Parathyroid adenoma (tissue), 2 donors: ENCODE measurements around the gene CAD.

Source experiments
- H2AFZ ChIP-seq: fragments of 300-600 bp; sonication (generic); one replicate; pipeline ENCODE4 v1.7.0; 2017; ENCODE audit warnings: antibody characterized with exemption, mild to moderate bottlenecking
- H3K27ac ChIP-seq: fragments of 300-600 bp; sonication (generic); one replicate; pipeline ENCODE4 v1.7.0; 2017
- H3K27me3 ChIP-seq: fragments of 300-600 bp; sonication (generic); one replicate; pipeline ENCODE4 v1.7.0; 2017; ENCODE audit warnings: low read length; ENCODE audit not compliant: control insufficient read depth, insufficient read depth
- H3K36me3 ChIP-seq: fragments of 300-600 bp; sonication (generic); one replicate; pipeline ENCODE4 v1.7.0; 2017; ENCODE audit warnings: low read length; ENCODE audit not compliant: control insufficient read depth, insufficient read depth
- H3K4me1 ChIP-seq: fragments of 300-600 bp; sonication (generic); one replicate; pipeline ENCODE4 v1.7.0; 2017; ENCODE audit warnings: control low read depth
- H3K4me2 ChIP-seq: fragments of 300-600 bp; sonication (generic); one replicate; pipeline ENCODE4 v1.7.0; 2017; ENCODE audit warnings: low read length
- H3K4me3 ChIP-seq: fragments of 300-600 bp; sonication (generic); one replicate; pipeline ENCODE4 v1.7.0; 2017; ENCODE audit warnings: low read depth, low read length
- H3K79me2 ChIP-seq: fragments of 300-600 bp; sonication (generic); one replicate; pipeline ENCODE4 v1.7.0; 2017; ENCODE audit warnings: control low read depth
- H3K9ac ChIP-seq: fragments of 300-600 bp; sonication (generic); one replicate; pipeline ENCODE4 v1.7.0; 2017; ENCODE audit warnings: mild to moderate bottlenecking
- H3K9me3 ChIP-seq: fragments of 300-600 bp; sonication (generic); one replicate; pipeline ENCODE4 v1.7.0; 2017; ENCODE audit warnings: low read length; ENCODE audit not compliant: control insufficient read depth
- TF ChIP-seq, protein P1 (sequence below): fragments of 300-600 bp; sonication (generic); IDR thresholded peaks from one replicate; pipeline ENCODE4 v1.7.0; 2017; ENCODE audit warnings: antibody characterized with exemption, mild to moderate bottlenecking
- donor health status: primary hyperparathyroidism.

CAD gene

DNA sequence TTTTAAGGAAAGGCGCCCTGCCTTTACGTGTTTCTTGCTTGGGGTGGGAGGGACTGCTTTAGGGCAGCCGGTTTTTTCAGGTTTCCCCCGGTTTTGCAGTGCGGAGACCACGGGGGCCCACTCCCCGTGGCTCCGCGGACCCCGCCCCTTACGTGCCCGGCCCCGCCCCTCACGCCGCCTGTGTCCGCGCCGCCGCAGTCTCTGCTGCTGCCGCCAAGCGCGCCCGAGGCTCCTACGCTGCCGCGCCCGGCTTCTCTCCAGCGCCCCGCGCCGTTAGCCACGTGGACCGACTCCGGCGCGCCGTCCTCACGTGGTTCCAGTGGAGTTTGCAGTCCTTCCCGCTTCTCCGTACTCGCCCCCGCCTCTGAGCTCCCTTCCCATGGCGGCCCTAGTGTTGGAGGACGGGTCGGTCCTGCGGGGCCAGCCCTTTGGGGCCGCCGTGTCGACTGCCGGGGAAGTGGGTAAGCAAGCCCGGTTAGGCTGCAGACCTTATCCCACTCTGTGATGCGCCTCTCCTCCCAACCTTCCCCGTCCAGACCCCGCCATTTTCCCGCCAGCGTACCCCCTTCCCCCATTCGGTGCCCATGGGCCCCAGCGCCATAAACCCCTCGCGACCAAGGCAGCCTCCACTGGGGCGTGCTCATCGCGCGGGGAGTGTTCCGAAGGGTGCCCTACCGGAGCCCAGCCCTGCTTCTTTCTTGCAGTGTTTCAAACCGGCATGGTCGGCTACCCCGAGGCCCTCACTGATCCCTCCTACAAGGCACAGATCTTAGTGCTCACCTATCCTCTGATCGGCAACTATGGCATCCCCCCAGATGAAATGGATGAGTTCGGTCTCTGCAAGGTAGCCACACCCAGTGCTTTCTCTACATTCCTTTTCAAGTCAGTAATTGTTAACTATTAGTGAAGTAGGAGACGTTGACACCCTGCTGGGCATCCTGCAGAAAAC is at the start of gene CAD:
TSS of gene CAD (plus strand) at position 197 of the 949 bp plus-strand sequence. CDS start at position 380, 183 bp downstream.
- Histone ChIP-seq H3K4me3 (no peak within 1 kb of the TSS), H3K79me2 (peaks cover 2% of the 10 kb centered on the region), H3K36me3 (no peaks in the 10 kb centered on the region), H3K9ac (no peak within 1 kb of the TSS), H3K4me2 (peak within 1 kb of the TSS; percentile 14), H2AFZ (peak within 1 kb of the TSS; percentile 65), H3K27me3 (no peaks in the 10 kb centered on the region), H3K27ac (no peak within 1 kb of the TSS), H3K4me1 (peaks cover 5% of the 10 kb centered on the region), H3K9me3 (no peaks in the 10 kb centered on the region)
- TF ChIP-seq, protein P1, sequence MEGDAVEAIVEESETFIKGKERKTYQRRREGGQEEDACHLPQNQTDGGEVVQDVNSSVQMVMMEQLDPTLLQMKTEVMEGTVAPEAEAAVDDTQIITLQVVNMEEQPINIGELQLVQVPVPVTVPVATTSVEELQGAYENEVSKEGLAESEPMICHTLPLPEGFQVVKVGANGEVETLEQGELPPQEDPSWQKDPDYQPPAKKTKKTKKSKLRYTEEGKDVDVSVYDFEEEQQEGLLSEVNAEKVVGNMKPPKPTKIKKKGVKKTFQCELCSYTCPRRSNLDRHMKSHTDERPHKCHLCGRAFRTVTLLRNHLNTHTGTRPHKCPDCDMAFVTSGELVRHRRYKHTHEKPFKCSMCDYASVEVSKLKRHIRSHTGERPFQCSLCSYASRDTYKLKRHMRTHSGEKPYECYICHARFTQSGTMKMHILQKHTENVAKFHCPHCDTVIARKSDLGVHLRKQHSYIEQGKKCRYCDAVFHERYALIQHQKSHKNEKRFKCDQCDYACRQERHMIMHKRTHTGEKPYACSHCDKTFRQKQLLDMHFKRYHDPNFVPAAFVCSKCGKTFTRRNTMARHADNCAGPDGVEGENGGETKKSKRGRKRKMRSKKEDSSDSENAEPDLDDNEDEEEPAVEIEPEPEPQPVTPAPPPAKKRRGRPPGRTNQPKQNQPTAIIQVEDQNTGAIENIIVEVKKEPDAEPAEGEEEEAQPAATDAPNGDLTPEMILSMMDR, result no peak

DNA sequence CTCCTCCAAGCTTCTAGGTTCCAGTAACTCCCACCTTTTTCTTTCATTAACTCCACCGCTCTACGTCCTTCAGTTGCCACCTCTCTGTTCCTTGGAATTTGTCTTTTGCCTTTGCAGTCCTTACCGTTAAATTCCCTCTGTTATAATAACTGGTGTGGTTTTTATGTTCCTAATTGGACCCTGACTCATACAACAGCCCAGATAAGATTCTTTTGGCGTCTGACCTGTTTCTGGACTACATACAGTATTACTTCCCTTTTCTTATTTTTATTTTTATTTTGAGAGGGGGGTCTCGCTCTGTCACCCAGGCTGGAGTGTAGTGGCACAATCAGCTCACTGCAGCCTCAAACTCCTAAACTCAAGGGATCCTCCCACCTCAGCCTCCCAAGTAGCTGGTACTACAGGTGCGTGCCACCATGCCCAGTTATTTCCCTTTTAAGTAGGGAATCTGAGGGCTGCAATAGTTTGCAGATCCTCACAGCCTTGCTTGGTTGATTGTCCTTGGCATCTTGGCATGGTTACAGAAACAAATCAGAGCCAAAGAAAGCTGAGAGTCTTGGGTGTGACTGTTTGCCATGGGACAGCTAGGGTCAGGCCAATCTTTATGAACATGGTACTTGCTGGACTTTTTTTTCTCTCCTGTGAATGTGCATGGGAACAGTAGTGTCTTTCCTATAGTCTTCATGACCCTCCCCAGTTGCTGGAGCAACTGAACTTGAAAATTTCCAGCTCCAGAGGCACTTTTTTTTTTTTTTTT is 46.4 kb upstream of the CAD start:
- no peak overlapping the region for H3K27ac ChIP-seq
- no peaks in the 10 kb centered on the region for H3K36me3 ChIP-seq
- H2AFZ ChIP-seq, result no peak overlapping the region
- H3K4me1 ChIP-seq, result no peaks in the 10 kb centered on the region
- TF ChIP-seq, protein P1, result no peak
- no peaks in the 10 kb centered on the region for H3K79me2 ChIP-seq
- H3K9me3 ChIP-seq, result no peaks in the 10 kb centered on the region
- H3K9ac ChIP-seq, result no peak overlapping the region
- no peaks in the 10 kb centered on the region for H3K27me3 ChIP-seq
- H3K4me3 ChIP-seq, result no peak overlapping the region
- no peak overlapping the region for H3K4me2 ChIP-seq

DNA sequence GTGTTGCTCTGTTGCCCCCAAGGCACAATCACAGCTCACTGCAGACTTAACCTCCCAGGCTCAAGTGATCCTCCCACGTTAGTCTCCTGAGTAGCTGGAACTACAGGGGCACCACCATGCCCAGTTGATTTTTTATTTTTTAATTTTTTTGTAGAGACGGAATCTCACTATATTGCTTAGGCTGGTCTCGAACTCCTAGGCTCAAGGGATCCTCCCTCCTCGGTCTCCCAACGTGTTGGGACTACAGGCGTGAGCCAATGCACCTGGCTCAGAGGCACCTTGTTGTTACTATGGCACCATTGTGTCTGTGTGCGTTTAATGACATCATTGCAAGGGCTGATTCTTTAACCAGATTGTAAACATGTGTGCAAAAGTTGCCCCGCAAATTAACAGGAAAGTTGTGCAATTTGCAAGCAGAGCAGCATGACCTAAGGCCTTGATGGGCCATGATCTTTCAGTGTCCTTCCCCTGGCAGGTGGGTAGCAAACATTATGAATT is 45.8 kb upstream of the CAD start:
- no peaks in the 10 kb centered on the region for H3K36me3 ChIP-seq
- H3K9me3 ChIP-seq, result no peaks in the 10 kb centered on the region
- no peaks in the 10 kb centered on the region for H3K4me1 ChIP-seq
- H2AFZ ChIP-seq, result no peak overlapping the region
- TF ChIP-seq, protein P1, result no peak
- no peak overlapping the region for H3K4me2 ChIP-seq
- H3K79me2 ChIP-seq, result no peaks in the 10 kb centered on the region
- H3K27ac ChIP-seq, result no peak overlapping the region
- no peak overlapping the region for H3K4me3 ChIP-seq
- no peak overlapping the region for H3K9ac ChIP-seq
- H3K27me3 ChIP-seq, result no peaks in the 10 kb centered on the region

DNA sequence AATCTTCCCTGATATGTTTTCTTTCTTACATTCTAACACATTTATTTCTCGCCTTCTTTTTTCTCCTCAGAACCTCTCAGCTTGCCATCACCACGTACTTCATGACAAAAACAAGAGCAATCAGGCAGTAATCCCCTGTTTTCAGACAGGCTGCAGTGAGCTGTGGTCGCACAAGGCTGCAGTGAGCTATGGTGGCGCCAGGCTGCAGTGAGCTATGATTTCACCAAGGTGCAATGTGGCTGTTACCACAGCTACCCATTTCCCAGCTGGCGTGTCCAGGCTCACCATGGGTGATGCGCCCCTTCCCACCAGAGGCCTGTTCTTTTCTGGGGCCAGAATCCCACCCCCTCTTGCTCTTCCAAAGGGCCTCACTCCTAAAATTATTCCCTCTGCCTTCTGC is 42.5 kb upstream of the CAD start:
- Histone ChIP-seq H3K4me3 (no peak overlapping the region), H3K27ac (no peak overlapping the region), H3K79me2 (no peaks in the 10 kb centered on the region), H2AFZ (no peak overlapping the region), H3K9me3 (no peaks in the 10 kb centered on the region), H3K9ac (no peak overlapping the region), H3K4me2 (no peak overlapping the region), H3K36me3 (no peaks in the 10 kb centered on the region), H3K4me1 (peaks cover 4% of the 10 kb centered on the region), H3K27me3 (no peaks in the 10 kb centered on the region)
- TF ChIP-seq, protein P1, result no peak
